HG02588 (cell line): ENCODE data around the gene ZFP30.
"Not testable (repeated sequence)": the region's sequence is repeated elsewhere in the genome, so short reads cannot be mapped to it uniquely, and the experiment has no call there.

Source experiments
- ATAC-seq: cut with Tn5 transposase; IDR thresholded peaks from one replicate; pipeline ENCODE4 v1.9.1; 2021; ENCODE audit warnings: mild to moderate bottlenecking, moderate library complexity; ENCODE audit not compliant: unreplicated experiment

The ZFP30 gene

DNA sequence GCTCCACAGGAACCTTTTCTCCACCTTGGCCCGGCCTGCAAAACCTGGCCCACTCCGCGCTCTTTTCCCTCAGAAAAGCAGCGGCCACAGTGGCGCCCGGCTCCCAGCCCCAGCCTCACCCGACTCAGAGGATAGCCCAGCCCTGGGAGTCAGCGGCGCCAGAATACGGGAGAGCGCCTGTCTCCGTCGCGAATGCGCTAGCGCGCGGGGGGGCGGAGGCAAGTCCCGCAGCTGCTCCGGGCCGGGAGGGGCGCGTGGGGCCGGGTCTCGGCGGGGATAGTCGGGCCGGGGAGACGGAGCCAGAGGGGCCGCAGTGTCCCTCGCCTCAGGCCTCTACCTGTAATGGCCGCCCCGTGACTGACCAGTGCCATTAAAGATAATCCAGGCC lies at the start of gene ZFP30:
ZFP30 (minus strand) TSS at position 165 of the 388 bp plus-strand sequence. CDS start 7,643 bp downstream, outside the sequence.
- ATAC-seq: peak; percentile 71

DNA sequence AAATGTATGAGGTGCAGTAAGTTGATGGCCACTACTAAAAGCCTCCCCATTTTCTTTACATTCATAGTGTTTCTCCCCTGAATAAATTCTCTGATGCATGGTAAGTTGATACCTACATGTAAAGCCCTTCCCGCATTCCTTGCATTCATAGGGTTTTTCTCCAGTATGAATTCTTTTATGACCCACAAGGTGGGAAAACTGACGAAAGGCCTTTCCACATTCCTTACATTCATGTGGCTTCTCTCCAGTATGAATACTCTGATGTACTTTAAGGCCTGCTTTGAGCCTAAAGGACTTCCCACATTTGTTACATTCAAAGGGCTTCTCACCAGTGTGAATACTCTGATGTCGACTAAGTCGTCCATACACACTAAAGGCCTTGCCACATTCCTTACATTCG lies 43.8 kb upstream of the ZFP30 start:
- ATAC-seq: no peak

DNA sequence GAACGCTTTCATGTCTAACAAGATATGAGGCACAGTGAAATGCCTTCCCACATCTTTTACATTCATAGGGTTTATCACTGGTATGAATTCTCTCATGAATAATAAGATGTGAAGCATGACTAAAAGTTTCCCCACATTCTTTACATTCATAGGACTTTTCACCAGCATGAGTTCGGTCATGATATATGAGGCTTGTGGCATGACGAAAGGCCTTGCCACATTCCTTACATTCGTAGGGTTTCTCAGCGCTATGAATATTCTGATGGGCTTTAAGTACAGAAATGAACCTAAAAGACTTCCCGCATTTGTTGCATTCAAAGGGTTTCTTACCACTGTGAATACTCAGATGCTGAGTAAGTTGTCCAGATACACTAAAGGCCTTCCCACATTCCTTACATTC lies 43.0 kb upstream of the ZFP30 start:
- no peak for ATAC-seq

DNA sequence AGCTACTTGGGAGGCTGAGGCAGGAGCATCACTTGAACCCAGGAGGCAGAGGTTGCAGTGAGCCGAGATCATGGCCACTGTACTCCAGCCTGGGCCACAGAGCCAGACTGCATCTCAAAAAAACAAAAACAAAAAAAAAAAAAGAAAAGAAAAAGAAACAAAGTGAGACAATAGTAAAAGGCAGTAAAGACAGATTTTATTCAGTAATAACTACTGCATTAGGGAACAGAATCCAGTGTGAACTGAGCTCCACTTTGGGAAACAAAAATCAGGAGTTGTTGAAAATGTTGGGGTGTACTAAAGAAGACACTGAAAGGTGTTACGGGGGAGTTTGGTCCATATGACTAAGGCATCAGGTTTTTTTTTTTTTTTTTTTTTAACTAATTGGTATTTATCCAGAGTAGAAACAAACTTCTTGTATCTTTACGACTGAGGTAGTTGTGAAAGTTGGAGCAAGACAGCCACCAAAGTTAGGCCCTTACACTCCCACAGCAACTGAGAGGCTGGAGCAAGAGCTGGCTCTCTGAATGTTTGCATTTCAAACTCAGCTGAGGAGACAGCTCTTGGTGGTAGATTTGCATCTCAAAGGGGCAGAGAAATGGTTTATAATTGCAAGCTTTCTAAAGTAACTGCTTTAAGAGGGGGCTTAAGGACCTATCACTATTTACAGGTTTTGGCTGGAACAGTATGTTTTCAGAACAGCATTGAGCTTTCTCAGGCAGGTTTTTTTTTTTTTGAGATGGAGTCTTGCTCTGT lies 40.1 kb upstream of the ZFP30 start:
- ATAC-seq: no peak

DNA sequence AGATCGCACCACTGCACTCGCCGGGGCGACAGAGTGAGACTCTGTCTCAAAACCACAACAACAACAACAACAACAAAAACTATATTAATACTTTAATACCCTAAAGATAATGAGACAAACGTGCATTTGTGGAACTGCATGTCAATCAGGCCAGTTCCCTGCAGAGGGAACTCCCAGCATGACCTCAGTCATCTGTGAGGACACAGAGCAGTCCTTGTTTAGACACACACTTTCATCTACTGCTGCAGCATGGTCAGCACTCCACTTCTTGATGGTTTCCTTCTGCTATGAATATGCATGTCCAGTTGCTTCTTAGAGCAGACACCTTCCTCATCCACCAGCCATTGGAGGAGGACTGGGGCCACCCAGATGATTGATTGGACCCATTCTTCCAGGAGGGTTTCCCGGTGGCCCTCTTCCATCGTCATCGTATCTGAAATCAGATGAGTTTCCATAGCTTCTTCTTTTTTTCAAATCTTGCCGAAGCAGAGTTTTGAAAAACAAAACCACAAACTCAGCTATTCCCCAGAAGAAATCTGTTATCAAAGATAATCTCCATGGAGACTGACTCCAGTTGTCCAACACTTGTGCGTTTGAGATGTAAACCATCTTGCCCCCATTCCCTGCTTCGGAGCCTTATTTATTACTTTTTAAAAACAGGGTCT lies 37.8 kb upstream of the ZFP30 start:
- no peak for ATAC-seq

DNA sequence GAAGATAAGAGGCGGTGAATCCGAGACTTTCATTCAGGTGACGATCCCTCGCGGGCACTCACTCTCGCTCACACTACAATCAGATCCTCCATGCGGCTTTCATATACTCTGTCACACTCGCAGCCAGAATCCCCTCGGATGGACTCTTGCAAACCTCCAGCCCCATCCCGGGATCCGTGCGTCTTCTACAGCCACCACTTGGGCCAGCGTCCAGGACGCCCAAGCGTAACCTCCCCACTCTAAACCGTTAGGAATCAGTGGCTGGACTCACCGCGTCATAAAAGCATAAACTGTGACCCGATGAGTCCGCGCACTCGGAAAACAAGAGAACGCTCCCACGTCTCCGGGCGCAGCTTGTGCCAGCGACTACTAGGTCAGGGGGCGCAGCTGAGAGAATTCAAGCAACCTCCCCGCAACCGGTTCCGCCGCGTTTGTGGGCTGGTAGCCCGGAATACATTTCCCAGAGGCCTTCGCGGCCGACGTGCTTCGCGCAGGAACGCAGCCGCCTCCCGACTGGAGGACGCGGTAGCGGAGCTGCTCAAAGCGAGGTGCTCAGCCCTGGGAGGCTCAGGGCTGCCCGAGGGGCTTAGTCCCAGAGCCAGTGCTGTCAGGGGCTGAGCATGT lies 36.7 kb upstream of the ZFP30 start:
- no peak for ATAC-seq

DNA sequence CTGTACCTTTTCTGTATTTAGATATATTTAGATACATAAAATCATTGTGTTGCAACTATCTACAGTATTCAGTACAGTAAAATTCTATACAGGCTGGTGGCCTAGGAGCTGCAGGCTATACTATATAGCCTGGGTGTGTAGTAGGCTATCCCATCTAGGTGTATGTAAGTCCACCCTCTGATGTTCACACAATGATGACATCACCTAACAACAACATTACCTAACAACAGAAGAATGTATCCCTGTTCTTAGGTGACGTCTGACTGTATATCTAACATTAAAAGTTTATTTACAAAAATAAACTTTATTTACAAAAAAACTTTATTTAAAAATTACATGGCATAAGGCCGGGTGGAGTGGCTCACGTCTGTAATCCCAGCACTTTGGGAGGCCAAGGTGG lies 28.3 kb upstream of the ZFP30 start:
- ATAC-seq: no peak

DNA sequence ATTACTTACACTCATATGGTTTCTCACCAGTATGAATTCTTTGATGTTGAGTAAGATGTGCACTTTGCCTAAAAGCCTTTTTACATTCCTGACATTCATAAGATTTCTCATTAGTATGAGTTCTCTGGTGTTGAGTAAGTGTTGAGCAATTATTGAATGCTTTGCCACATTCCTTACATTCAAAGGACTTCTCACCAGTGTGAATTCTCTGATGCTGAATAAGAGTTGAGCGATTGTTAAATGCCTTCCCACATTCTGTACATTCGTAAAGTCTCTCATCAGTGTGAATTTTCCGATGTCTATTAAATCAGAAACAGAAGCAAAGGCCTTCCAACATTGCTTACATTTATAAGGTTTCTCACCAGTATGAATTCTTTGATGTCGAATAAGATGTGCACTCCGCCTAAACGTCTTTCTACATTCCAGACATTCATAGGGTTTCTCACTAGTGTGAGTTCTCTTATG lies 14.2 kb upstream of the ZFP30 start:
- no peak for ATAC-seq

DNA sequence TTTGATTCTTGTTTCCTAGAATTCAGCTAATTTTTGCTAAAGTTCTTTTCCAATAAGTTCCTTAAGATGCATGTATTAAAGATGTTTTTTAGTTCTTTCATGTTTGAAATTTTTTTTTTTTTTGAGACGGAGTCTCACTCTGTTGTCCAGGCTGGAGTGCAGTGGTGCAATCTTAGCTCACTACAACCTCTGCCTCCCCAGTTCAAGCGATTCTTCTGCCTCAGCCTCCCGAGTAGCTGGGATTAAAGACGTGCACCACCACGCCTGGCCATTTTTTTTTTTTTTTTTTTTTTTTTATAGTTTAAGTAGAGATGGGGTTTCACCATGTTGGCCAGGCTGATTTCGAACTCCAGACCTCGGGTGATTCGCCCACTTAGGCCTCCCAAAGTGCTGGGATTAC lies 1.9 kb upstream of the ZFP30 start:
- ATAC-seq: not testable (repeated sequence)

DNA sequence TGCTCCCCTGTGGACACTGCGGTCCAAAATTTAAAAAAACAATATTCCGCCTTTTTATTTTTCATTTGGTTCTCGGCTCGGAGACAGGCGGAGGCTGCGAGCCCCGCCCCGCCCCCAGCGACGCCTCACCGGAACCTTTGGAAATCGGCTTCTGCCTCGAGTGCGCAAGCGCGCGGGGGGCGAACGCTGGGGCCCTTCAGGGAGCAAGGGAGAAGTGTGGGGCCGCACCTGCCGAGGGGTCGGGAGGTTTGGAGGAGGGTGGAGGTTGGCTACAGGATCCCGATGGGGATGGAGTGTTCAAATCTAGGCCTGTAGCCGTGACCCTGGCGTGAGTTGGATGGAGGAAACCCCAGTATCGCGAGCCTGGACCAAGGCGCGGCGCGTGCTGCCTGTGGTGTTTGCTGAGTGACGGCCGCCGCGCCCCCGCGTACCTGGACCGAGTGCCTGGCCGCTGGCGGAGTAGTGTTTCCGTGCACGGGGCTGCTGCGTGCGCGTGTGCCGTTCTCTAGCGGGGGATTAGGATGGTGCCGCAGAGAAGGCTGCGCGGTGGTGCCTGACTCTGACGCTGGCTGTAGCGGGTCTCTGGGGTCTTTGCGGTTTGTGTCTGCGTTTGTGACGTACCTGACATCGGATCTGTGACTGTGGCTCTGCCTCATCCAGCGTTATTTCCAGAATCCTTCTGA lies 565 bp upstream of the ZFP30 start:
- ATAC-seq: peak; percentile 55

DNA sequence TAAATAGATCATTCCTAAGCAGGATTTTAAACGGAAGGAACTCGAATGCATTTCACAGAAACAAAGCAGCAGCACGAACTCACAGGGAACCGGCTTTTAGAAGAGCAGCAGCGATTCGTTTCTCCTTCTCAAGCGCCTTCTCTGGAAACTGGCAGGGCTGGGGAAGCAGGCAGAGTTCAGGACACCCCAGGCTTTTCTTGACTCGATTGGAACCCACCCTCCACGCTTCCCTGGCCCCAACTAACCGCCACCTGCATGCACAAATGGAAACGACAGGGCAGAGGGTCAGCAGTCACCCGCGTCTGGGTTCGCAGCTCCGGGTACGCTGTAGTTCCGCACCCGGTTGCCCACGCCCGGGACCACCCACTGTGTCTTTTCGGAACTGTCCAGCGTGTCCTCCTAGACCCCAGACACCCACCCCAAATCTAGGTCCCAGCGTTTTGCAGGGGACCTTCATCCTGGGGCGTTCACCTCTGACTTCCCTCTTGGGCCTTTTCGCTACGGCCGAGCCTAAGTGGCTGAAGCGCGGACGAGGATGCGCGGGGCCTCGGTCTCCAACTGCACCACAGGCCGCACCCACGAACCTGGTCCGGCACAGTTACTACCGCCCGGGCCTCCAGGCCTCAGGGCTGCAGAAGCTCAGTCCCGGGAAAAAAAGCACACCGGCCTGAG lies 500 bp downstream of the ZFP30 start:
- ATAC-seq: peak; percentile 33

DNA sequence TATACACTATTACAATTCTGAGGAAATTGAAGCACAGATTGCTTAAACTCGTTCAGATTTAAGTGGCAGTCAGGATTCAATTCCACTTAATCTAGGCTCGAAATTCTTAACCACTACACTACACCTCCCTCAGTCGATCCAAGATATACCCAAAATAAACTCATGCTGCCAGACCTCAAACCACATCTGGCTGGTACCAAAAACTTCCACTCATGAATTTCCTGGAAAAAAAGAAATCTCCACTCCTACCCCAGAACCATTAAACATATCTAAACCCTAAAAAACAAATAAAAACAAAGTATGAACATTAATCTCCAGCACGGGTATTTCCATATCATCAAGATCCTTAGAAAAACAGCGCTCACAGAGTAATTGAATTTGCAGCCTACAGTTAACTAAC lies 1.1 kb downstream of the ZFP30 start:
- ATAC-seq: no peak

DNA sequence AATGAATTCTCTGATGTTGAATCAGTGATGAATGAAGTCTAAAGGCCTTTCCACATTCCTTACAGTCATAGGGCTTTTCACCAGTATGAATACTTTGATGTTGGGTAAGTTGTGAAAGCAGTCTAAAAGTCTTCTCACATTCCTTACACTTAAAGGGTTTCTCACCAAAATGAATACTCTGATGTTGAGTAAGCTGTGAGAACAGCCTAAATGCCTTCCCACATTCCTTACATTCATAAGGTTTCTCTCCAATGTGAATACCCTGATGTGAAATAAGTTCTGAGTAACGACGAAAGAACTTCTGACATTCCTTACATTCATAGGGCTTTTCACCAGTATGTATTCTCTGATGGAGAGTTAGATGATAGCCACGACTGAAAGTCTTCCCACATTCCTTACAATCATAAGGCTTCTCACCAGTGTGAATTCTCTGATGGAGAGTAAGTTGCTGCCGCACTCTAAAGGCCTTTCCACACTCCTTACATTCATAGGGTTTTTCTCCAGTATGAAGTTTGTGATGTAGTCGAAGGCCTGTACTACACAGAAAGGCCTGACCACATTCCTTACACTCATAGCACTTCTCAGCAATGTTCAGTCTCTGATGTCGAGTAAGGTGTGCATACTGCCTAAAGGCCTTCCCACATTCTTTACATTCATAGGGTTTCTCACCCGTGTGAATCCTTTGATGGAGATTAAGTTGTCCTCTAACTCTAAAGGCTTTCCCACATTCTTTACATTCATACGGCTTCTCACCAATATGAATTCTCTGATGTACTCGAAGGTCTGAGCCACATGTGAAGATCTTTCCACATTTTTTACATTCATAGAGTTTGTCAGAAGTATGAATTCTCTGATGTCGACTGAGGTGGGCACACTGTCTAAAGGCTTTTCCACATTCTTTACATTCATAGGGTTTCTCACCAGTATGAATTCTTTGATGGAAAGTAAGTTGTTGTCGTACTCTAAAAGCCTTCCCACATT lies 19.9 kb downstream of the ZFP30 start:
- ATAC-seq: no peak

DNA sequence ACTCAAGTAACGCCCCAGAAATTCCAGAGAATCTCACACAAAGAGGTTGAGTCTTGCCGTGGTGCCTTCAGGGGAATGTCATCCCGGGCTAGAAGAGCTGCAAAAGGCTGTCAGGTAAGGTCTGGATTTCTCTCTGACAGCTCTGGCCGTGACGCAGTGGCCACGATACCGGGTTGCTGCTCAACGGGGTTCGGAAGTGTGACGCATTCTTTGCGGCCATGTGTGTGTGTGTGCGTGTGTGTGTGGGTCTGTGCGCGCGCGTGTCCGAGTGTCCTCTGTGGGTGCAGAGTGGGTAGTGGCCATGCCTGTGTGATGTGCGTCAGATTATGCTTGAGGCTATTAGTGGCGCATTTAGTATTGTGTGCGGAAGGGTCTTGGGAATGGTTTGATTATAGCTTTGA lies 60.3 kb downstream of the ZFP30 start:
- peak; percentile 29 for ATAC-seq

DNA sequence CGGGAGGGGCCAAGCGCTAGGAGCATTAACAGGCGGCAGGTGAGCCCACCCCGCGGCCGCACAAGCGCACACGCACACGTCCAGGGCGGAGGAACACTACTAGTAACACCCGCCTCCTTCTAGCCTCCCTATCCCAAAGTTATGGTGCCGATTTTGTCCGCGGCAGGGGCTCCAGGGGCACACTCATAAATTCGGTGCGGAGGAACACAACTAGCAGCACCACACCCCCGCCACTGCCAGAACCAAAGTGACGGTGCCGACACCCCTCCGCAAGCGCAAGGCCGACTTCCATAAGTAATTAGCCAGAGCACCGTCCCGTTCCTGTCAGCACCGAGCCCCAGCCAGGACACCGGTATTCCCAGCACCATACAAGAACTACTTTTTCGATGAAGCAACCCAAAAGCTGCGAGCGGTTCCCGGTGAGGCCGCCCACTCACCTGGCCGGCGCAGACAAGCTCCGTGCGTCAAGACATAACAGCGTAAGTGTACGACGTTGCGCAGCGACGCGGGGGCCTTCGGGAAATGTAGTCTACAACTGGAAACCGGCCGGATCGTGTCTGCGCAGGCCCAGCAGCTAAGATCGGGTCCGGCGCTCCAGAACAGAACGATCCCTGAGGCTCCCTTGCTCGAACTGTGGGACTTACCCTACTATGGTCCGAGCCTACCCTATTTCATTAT lies 60.8 kb downstream of the ZFP30 start, which contains the start of the genes ZNF540 and ZNF571:
ZNF540 (plus strand) TSS at position 573 of the 678 bp plus-strand sequence. CDS start 3,572 bp downstream, outside the sequence.
ZNF571 (minus strand) TSS at position 489 of the 678 bp plus-strand sequence. CDS start 8,116 bp downstream, outside the sequence.
- peak; percentile 92 for ATAC-seq

DNA sequence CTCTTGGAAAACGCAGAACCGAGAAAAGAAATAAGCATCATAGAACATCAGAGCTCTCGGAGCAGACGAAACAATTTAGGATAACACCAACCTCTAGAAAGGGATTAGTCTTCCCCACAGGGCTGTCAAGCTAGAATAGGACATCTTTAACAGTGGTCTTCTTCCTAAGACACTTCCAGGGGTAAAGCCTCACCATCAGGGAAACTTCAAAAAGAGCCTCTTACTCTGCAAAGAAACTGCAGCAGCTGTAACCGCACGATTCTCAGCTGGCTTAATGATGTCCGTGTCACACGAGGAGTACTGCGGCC lies 61.3 kb downstream of the ZFP30 start:
- no peak for ATAC-seq

DNA sequence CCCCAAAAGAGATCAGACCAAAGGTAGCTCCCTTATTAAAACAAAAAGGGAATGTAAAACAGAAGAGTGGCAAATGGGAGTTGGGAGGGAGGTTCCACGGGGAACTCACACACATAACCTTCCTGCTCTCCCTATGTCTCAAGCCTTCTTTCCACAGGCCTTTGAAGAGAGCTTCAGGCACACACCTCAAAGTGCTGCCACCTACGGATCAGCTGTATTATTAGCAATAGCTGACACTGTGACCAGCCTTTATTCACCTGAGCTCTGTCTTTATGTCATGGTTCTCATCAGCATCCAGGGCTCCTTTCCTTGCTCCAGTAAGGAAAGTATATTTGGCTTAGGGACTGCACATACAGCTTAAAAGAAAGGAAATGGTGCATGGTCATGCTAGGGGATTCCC lies 71.9 kb downstream of the ZFP30 start:
- ATAC-seq: no peak

DNA sequence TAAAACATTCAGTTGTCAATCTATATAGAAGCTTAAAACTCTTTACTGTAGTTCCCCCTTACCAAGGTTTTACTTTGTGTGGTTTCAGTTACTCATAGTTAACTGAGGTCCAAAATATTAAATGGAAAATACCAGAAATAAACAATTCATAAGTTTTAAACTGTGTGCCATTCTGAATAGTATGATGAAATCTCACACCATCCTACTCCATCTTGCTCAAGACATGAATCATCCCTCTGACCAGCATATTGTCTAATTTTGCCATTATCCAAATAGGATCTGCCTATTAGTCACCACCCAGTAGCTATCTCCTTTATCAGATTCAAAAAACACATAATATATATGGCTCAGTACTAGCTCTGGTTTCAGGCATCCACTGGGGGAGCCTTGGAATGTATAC lies 83.1 kb downstream of the ZFP30 start:
- ATAC-seq: no peak

DNA sequence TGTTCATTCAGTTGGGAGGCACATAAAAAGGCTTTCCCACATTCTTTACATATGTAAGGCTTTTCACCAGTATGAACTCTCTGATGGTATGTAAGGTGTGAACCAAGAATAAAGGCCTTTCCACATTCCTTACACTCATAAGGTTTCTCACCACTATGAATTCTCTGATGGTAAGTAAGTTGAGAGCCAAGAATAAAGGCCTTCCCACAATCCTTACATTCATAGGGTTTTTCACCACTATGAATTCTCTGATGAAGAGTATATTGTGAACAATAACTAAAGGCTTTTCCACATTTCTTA lies 89.9 kb downstream of the ZFP30 start:
- no peak for ATAC-seq
